ENCODE measurements around the gene TACR1.

The TACR1 gene

GRCh38 chr2:75102011-75102410, 97.3 kb downstream of the TACR1 start:
- ATAC-seq (replicated peaks), result no peak

GRCh38 chr2:75100801-75101151, 98.5 kb downstream of the TACR1 start:
- peaks cover 0 to 18% of the 10 kb centered on the region in 2 donors for H3K27me3 Mint-ChIP-seq
- H3K9me3 Mint-ChIP-seq, result peaks cover 3 to 5% of the 10 kb centered on the region in 2 donors
- ATAC-seq (replicated peaks) (no peak), DNase-seq (no peak)
- no peaks in the 10 kb centered on the region for H3K36me3 Mint-ChIP-seq
- no peaks in the 10 kb centered on the region for H3K4me1 Mint-ChIP-seq
- H3K27ac Mint-ChIP-seq, result no peak overlapping the region
- no peak overlapping the region for H3K4me3 Mint-ChIP-seq

More at GRCh38 chr2:75102011-75102410, 97.3 kb downstream of the TACR1 start:
- H3K27me3 Mint-ChIP-seq, result peaks cover 0 to 18% of the 10 kb centered on the region in 2 donors
- no peak overlapping the region for H3K4me3 Mint-ChIP-seq
- H3K4me1 Mint-ChIP-seq, result no peaks in the 10 kb centered on the region
- H3K27ac Mint-ChIP-seq, result no peak overlapping the region
- peaks cover 3 to 5% of the 10 kb centered on the region in 2 donors for H3K9me3 Mint-ChIP-seq
- H3K36me3 Mint-ChIP-seq, result no peaks in the 10 kb centered on the region
- no peak for DNase-seq

- H3K27ac Mint-ChIP-seq, result no peak overlapping the region
- no peaks in the 10 kb centered on the region for H3K36me3 Mint-ChIP-seq
- no peaks in the 10 kb centered on the region for H3K4me1 Mint-ChIP-seq
- DNase-seq (no peak), ATAC-seq (replicated peaks) (no peak)
- no peak overlapping the region for H3K4me3 Mint-ChIP-seq
- peaks cover 0 to 18% of the 10 kb centered on the region in 2 donors for H3K27me3 Mint-ChIP-seq
- peaks cover 3 to 5% of the 10 kb centered on the region in 2 donors for H3K9me3 Mint-ChIP-seq
These were observed 99.1 kb downstream of the TACR1 start for GRCh38 chr2:75100011-75100800.

- no peak for DNase-seq
- ATAC-seq (replicated peaks), result no peak
- peaks cover 0 to 16% of the 10 kb centered on the region in 2 donors for H3K27me3 Mint-ChIP-seq
- no peak overlapping the region for H3K4me3 Mint-ChIP-seq
- no peak overlapping the region for H3K27ac Mint-ChIP-seq
- peaks cover 3 to 5% of the 10 kb centered on the region in 2 donors for H3K9me3 Mint-ChIP-seq
- no peaks in the 10 kb centered on the region for H3K36me3 Mint-ChIP-seq
- H3K4me1 Mint-ChIP-seq, result no peaks in the 10 kb centered on the region
These were observed 99.8 kb downstream of the TACR1 start for GRCh38 chr2:75099521-75099922.

GRCh38 chr2:75098856-75099255, 100.5 kb downstream of the TACR1 start:
- Mint-ChIP-seq H3K4me3 (no peak overlapping the region), H3K36me3 (no peaks in the 10 kb centered on the region), H3K27ac (no peak overlapping the region), H3K4me1 (no peaks in the 10 kb centered on the region), H3K9me3 (peaks cover 3 to 4% of the 10 kb centered on the region in 2 donors), H3K27me3 (peaks cover 0 to 14% of the 10 kb centered on the region in 2 donors)
- DNase-seq, result no peak
- ATAC-seq (replicated peaks), result peak; percentile 44 to 52

DNA sequence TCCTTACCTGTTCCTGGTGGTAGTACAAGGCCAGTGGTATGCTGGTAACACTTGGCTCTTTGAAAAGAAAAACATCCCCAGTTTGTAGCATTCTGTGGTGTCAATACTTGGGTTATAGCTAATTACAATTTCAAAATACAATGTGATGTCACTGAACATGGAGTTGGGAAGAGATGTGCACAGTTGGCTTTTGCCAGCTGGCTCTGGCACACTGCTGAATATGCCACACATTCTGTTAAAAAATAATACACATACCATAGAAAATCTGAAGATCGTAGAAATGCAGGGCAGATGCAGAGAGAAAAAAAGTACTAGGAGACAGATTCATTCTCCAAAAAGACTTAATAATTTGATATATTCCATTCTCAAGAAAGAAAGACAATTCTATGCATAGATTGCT, 101.5 kb downstream of the TACR1 start:
- H3K9me3 Mint-ChIP-seq, result no peaks in the 10 kb centered on the region
- H3K27ac Mint-ChIP-seq, result no peak overlapping the region
- H3K36me3 Mint-ChIP-seq, result no peaks in the 10 kb centered on the region
- peaks cover 0 to 11% of the 10 kb centered on the region in 2 donors for H3K27me3 Mint-ChIP-seq
- DNase-seq, result no peak
- no peak for ATAC-seq (replicated peaks)
- no peak overlapping the region for H3K4me3 Mint-ChIP-seq
- no peaks in the 10 kb centered on the region for H3K4me1 Mint-ChIP-seq

- Mint-ChIP-seq H3K36me3 (no peaks in the 10 kb centered on the region), H3K27me3 (peaks cover 0 to 10% of the 10 kb centered on the region in 2 donors), H3K4me3 (no peak overlapping the region), H3K27ac (no peak overlapping the region), H3K4me1 (no peaks in the 10 kb centered on the region), H3K9me3 (no peaks in the 10 kb centered on the region)
- DNase-seq (no peak), ATAC-seq (replicated peaks) (no peak)
These were observed 104.9 kb downstream of the TACR1 start for GRCh38 chr2:75094405-75094804.

GRCh38 chr2:75090770-75091515, 108.4 kb downstream of the TACR1 start:
- H3K4me3 Mint-ChIP-seq, result no peak overlapping the region
- peaks cover 0 to 2% of the 10 kb centered on the region in 2 donors for H3K36me3 Mint-ChIP-seq
- H3K9me3 Mint-ChIP-seq, result peaks cover 0 to 2% of the 10 kb centered on the region in 2 donors
- peaks cover 0 to 3% of the 10 kb centered on the region in 2 donors for H3K27me3 Mint-ChIP-seq
- H3K27ac Mint-ChIP-seq, result no peak overlapping the region
- DNase-seq, result no peak
- no peak for ATAC-seq (replicated peaks)
- H3K4me1 Mint-ChIP-seq, result no peaks in the 10 kb centered on the region

GRCh38 chr2:75089471-75089870, 109.8 kb downstream of the TACR1 start:
- DNase-seq (no peak), ATAC-seq (replicated peaks) (no peak)
- no peak overlapping the region for H3K27ac Mint-ChIP-seq
- H3K27me3 Mint-ChIP-seq, result peaks cover 0 to 3% of the 10 kb centered on the region in 2 donors
- H3K9me3 Mint-ChIP-seq, result peaks cover 0 to 2% of the 10 kb centered on the region in 2 donors
- H3K4me1 Mint-ChIP-seq, result no peaks in the 10 kb centered on the region
- peaks cover 2 to 6% of the 10 kb centered on the region in 2 donors for H3K36me3 Mint-ChIP-seq
- H3K4me3 Mint-ChIP-seq, result no peak overlapping the region

GRCh38 chr2:75088791-75089190, 110.5 kb downstream of the TACR1 start:
- DNase-seq (no peak), ATAC-seq (replicated peaks) (no peak)
- Mint-ChIP-seq H3K4me3 (no peak overlapping the region), H3K4me1 (no peaks in the 10 kb centered on the region), H3K9me3 (peaks cover 0 to 2% of the 10 kb centered on the region in 2 donors), H3K36me3 (peaks cover 2 to 6% of the 10 kb centered on the region in 2 donors), H3K27me3 (peaks cover 0 to 3% of the 10 kb centered on the region in 2 donors), H3K27ac (no peak overlapping the region)

GRCh38 chr2:75087736-75088135, 111.6 kb downstream of the TACR1 start:
- Mint-ChIP-seq H3K4me3 (no peak overlapping the region), H3K4me1 (no peaks in the 10 kb centered on the region), H3K27me3 (peaks cover 0 to 3% of the 10 kb centered on the region in 2 donors), H3K27ac (no peak overlapping the region), H3K36me3 (peaks cover 2 to 6% of the 10 kb centered on the region in 2 donors), H3K9me3 (peaks cover 0 to 2% of the 10 kb centered on the region in 2 donors)
- no peak for DNase-seq
- no peak for ATAC-seq (replicated peaks)

GRCh38 chr2:75079575-75079974, 119.7 kb downstream of the TACR1 start:
- no peak overlapping the region for H3K27ac Mint-ChIP-seq
- no peak overlapping the region for H3K4me3 Mint-ChIP-seq
- peaks cover 7% of the 10 kb centered on the region in 2 donors for H3K36me3 Mint-ChIP-seq
- no peaks in the 10 kb centered on the region for H3K27me3 Mint-ChIP-seq
- no peaks in the 10 kb centered on the region for H3K4me1 Mint-ChIP-seq
- ATAC-seq (replicated peaks), result no peak
- H3K9me3 Mint-ChIP-seq, result no peaks in the 10 kb centered on the region
- no peak for DNase-seq

DNA sequence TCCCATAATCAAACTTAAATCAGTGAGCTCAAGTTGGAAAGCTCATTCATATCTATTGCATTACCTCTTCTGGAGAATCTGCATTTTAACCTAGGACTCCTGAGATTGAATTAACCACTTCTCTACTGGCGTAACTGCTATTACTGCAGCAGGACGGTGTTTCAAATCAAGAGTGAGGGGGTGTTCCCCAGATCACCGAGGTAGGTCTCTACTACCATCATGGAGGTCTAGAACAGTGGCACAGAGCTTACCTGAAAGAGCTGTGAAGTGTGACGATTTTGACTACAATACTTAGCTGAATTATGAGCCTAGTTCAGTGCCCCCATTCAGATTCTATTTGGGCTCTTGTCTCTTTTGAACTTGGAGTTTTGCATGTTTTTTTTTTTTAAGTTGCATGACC, 121.4 kb downstream of the TACR1 start:
- H3K27me3 Mint-ChIP-seq, result no peaks in the 10 kb centered on the region
- H3K4me3 Mint-ChIP-seq, result no peak overlapping the region
- no peak for ATAC-seq (replicated peaks)
- H3K4me1 Mint-ChIP-seq, result no peaks in the 10 kb centered on the region
- H3K36me3 Mint-ChIP-seq, result peaks cover 7% of the 10 kb centered on the region in 2 donors
- no peaks in the 10 kb centered on the region for H3K9me3 Mint-ChIP-seq
- no peak for DNase-seq
- H3K27ac Mint-ChIP-seq, result no peak overlapping the region

DNA sequence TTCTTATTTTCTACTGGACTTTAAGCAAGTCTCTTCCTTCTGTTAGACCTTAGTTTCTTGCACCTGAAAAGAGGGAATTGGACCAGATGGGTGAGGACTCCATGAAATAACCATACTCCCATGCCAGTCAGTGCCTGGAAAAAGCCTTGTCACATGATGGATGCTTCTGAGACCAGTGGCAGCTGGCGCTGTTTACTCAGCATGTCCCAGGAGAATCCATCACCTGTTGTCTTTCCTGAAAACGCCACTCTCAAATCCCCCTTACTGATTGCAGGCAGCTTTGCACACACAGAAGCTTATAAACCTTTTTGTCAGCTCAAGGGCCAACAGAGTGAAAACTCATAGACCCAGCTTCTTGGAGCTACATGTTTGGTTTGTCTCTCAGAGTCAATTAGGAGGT, 123.2 kb downstream of the TACR1 start:
- Mint-ChIP-seq H3K4me3 (no peak overlapping the region), H3K27me3 (no peaks in the 10 kb centered on the region), H3K9me3 (no peaks in the 10 kb centered on the region), H3K27ac (no peak overlapping the region), H3K36me3 (peaks cover 3 to 5% of the 10 kb centered on the region in 2 donors), H3K4me1 (no peaks in the 10 kb centered on the region)
- no peak for ATAC-seq (replicated peaks)
- DNase-seq, result no peak

GRCh38 chr2:75074708-75075107, 124.6 kb downstream of the TACR1 start:
- H3K9me3 Mint-ChIP-seq, result no peaks in the 10 kb centered on the region
- ATAC-seq (replicated peaks) (no peak), DNase-seq (no peak)
- no peak overlapping the region for H3K4me3 Mint-ChIP-seq
- peaks cover 3 to 5% of the 10 kb centered on the region in 2 donors for H3K36me3 Mint-ChIP-seq
- no peak overlapping the region for H3K27ac Mint-ChIP-seq
- no peaks in the 10 kb centered on the region for H3K4me1 Mint-ChIP-seq
- no peaks in the 10 kb centered on the region for H3K27me3 Mint-ChIP-seq
